ENCODE data around the gene RANBP10.
A peak's percentile ranks its signal among the peaks of the same experiment; 100 is the strongest.

RANBP10 gene

DNA sequence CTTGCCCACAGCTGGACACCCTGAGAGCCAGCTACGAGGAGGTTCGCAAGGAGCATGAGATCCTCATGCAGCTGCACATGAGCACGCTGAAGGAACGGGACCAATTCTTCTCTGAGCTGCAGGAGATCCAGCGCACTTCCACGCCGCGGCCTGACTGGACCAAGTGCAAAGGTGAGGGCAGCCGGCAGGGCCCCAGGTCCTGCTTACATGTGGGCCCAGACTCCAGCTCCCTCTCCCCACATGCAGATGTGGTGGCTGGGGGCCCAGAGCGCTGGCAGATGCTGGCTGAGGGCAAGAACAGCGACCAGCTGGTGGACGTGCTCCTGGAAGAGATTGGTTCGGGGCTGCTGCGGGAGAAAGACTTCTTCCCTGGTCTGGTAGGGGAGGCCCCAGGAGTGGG lies 19.5 kb upstream of the RANBP10 start:
- no peak for DNase-seq

DNA sequence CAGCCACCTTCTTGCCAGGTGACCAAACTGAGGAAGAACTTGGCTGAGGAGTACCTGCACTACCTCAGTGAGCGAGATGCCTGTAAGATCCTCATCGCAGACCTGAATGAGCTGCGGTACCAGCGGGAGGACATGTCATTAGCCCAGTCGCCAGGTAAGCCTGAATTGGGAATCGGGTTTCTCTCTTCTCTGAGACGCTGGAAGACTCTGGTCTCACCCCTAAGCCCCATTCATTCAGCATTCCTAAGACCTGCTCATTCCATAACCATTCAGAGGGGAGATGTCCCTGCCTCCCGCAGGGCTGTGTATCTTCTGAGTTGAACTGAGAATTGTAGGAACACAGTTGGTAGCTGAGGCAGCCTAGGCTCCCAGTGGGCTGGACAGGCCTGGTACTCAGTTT lies 18.8 kb upstream of the RANBP10 start:
- DNase-seq = no peak

DNA sequence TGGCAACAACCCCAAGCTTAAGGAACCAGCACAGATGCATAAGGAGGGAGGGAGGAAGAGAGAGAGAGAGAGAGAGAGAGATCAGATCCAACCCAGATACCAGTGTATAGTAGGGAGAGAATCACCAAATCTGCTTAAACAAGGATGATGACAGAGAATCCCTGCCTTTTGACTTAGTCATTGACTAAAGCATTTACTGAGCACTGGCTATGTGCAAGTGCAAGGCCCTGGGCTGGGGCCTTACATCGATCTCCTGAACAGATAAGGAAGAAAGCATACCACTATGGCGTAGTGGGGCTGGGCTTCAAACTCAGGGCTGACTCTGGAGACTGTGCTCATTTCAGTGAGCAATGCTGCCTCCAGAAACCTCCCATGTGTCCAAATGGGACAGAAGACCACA lies 16.2 kb upstream of the RANBP10 start:
- no peak for DNase-seq

DNA sequence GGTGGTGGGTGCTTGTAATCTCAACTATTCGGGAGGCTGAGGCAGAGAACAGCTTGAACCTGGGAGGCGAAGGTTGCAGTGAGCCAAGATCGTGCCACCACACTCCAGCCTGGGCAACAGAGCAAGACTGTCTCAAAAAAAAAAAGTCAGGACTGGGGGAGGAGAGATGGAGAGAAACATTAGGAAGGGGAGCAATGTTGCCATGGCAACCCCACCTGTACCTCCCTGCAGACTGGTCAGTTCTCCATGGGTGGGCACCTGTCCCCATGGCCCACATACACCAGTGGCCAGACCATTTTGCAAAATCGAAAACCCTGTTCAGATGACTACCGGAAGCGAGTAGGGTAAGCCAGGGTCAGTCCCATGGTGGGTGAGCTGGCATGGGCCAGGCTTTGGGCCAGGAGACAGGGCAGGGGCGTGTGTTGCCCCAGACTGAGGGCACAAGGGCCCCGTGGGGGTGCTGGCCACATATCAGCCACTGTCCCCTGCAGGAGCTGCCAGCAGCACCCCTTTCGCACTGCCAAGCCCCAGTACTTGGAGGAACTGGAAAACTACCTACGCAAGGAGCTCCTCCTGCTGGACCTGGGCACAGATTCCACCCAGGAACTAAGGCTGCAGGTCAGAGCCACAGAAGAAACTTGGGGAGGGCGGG lies 14.4 kb upstream of the RANBP10 start:
- no peak for DNase-seq

DNA sequence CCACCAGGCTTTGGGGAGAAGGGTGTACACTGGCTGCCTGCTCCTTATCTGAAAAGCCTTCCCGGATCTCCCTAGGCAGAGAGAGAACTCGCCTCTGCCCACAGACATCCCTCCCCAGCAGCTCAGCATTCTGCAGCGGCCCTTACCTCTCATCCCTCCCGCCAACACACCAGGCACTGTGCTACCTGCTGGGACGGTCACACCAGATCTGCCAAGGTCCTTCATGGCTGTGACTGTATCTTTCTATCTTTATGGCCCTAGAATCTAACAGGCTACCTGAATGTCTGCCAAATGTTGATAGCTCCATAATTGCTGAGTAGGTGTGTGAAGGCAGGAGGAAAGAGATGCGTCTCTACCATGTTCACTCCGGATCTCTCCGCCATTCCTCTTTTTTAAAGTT lies 8.2 kb upstream of the RANBP10 start:
- no peak for DNase-seq

DNA sequence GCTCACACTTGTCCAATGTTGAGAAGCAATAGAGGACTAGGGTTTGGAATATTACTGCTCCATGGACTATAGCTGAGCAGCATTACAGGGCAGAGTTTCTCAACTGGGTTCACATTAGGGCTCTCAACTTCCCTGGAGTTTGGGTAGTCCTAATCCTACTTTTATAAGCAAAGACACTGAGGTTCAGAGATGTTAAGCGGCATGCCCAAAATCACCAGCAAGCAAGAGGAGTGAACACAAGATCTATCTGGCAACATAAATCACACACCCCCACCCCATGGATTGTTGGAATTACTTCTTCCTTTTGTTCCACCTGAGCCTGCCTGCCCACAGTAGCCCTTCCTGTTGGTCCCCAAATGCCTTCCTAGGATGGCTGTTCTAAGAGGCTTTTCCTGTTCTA lies 5.5 kb upstream of the RANBP10 start:
- DNase-seq = no peak

DNA sequence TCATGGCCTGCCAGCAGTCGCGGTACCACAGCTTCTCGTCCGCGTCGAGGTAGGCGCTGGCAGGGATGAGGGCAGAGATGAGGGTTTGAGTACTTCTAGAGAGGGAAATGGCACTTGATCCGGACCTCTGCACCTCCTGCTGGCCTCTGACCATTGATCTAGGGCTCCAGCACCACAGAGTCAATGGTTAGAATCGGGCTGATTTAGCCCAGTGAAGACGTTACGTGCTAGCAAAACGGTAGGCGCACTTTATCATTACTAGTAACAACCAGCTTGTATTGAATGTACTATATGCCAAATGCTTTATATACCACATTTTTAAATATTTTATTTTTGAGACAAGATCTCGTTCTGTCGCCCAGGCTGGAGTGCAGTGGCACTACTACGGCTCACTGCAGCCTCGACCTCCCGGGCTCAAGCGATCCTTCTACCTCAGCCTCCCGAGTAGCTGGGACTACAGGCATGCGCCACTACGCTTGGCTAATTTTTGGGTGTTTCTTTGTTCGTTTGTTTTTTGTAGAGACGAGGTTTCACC lies 855 bp upstream of the RANBP10 start:
- DNase-seq = no peak

DNA sequence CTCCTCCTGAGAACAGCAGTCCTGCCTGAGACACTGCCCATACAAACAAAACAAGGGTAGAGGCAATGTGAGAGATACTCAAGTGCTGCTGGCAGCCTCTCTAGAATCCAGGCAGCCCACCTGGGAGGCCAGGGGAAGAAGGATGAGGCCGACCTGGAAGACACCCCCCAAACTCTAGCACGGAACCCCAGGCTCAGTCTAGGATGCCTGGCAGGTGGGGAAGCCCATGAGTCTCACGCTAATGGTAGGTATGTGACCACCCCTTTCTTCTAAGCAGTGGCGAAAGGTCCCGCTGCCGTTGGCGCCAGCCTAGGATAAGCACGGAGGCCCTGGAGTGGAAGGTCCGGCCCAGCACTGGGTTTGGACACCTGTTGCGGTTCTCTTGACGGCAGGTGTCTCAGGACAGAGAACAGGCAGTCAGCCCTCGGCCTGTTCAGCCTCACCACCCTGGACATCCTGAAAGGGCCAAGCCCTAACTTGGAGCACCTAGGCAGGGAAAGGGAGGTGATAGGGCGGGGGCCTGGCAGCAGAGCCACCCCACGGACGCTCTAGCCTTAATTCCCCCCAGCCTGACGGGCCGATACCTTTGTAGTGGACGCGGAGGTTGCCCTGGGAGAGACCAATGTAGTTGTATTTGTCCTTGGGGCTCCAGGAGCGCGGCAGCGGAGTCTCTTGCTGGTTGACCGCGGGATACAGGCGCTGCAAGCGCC lies 487 bp downstream of the RANBP10 start:
- no peak for DNase-seq

DNA sequence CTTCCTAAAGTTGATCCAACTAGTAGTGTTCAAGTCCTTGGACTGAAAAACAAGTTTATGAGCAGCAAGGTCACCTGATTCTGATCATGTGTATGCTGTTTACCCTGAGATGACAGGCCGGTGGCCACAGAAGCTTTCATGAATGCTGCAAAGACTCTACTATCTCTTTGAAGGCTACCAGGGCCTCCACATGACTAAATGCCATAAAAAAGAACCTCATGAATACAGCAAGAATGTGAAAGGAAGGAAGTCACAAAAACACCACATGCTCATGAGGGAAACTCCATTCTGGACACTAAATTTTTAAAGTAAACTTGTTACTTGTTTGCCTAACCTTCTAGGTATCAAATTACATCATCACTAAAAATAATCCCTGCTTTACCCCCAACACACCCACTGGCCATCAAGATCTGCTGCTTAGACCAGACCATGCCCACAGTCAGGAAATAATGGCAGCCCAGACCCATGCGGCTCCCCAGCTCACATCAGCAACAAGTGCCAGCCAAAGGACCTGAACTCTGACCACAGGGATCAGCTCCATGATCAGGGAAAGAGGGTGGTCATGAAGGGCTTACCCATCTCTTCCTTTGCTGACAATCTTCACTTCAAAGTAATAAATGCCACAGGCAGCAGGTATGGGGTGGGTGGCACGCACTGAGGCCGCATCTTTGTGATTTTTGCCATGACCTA lies 1.4 kb downstream of the RANBP10 start:
- DNase-seq = no peak

DNA sequence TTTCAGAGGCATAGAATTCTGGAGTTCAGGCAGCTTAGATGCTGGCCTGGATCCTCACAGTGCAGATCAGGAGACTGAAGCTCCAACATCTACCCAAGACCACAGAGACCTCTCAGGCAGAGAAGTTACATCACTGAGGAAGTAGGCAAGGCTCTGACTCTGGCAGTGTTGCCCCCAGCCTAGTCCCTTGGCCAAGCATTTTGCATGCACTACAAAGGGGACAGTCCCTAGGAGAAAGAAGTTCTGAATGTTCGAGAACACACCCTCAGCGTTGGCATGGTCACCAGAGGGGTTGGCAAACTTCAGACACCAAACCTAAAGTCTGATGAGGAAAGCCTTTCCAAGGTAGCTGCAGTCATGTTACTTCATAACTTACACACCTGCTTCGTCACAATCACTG lies 2.5 kb downstream of the RANBP10 start:
- DNase-seq = no peak

DNA sequence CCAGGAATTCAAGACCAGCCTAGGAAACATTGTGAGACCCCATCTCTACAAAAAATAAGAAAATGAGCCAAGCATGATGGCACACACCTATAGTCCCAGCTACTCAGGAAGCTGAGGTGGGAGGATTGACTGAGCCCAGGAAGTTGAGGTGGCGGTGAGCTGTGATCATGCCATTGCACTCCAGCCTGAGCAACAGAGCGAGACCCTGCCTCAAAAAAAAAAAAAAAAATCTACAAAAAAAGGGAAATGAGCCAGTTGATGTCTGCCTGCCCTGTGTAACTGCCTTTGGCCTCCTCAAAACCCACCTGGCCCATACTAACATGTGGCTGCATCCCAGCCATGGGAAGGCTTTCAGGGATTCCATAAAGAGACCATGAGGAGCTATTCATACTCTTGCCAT lies 4.5 kb downstream of the RANBP10 start:
- no peak for DNase-seq

DNA sequence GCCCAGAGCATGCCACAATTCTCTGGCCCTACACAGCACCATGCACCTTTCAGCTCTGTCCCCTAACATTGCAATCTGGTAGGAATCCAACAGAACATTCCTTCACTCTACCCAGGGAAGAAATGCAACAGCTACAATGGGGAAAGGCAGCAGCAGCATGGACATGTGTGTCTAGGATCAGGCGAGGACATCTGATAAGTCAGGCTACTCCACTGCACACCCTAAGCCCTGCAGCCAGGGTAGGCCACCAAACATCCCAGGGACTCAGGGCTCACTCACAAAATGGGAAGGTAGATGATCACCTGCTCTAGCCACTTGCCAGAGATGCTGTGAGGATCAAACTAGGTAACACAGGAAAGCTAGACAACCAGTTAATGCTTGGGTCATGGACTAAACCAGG lies 5.1 kb downstream of the RANBP10 start:
- no peak for DNase-seq

DNA sequence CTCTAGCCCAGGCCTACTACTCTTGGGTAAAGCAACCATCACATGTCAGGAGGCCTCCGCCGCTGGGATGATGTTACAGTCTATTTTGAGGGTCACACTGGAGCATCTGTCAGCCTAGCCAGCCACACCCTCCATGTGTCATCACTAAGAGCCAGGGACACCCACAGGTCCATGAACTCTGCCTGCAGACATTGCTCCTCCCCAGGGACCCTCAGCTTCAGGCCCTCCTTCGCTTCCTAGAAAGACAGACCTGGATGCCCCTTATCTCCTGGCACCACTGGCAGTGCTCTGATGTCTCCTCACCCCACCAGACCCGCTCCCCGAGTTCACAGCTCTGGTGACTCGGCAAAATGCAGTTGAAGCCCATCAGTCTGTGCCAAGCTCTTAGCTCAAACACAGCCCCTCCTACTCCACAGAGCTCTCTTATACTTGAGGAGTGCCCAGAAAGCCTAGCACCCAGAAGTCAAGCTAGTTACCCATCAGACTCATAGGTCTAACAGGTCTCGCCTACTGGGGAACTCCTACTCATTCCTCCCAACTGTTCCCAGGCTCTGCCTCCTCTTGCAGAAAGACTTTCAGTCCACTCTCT lies 5.9 kb downstream of the RANBP10 start:
- no peak for DNase-seq

DNA sequence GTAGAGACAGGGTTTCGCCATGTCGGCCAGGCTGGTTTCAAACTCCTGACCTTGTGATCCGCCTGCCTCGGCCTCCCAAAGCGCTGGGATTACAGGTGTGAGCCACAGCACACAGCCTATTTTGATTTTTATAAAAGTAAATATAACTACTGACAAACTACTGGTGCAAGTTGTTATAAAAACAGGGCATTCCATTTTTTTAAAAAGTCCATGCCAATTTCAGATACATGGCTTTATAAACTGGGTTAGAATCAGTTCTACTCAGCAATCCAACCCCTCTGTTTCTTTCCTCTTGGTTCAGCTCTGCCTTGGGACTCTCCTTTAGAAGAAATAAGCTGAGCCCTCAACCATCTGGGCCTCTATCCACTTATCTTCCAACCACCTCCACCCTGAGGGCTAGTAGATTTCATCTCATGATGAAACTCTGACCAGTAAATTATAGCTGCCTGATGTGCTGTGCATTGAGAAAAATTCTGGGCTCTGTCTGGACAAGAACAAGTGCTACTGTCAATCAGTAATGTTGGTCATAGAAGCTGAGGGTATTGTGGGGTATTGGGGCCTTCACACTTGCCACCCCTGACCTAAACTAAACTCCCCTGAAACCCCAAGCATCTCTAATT lies 10.2 kb downstream of the RANBP10 start:
- DNase-seq = no peak

DNA sequence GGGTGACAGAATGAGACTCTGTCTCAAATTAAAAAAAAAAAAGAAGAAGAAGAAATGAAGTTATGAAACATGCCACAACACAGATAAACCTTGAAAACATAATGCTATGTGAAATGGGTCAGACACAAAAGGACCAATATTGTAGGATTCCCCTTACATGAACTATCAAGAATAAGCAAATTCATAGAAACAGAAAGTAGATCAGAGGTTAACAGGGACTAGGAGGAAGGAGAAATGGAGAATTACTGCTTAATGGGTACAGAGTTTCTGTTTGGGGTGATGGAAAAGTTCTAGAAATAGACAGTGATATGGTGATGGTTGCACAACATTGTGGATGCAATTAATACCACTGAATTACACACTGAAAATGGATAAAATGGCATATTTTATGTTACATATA lies 16.3 kb downstream of the RANBP10 start:
- no peak for DNase-seq

DNA sequence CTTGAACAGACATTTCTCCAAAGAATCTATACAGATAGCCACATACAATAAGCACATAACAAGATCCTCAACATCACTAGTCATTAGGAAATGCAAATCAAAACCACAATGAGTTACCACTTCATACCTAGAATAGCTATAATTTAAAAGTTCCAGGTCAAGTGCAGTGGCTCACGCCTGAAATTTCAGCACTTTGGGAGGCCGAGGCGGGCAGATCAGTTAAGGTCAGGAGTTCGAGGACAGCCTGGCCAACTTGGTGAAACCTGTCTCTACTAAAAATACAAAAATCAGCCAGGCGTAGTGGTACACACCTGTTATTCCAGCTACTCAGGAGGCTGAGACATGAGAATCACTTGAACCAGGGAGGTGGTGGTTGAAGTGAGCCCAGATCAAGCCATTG lies 19.9 kb downstream of the RANBP10 start:
- DNase-seq = no peak

DNA sequence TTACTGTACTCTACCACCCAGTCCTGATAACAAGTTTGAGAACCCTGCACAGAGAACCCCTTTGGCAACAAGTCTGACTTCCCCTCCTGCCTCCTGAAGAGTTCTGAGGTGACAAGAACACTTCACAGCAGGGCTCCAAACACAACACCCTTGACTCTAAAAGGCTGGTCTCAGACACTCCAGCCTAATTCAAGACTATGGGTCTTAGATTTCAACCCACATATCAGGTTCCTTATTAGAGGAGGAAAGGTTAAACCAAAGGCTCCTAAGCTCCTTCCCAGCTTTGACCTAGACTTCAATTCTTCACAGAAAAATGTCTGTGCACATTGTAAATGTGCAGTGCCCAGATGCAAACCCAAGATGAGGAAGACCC lies 23.0 kb downstream of the RANBP10 start:
- DNase-seq = peak; percentile 39

DNA sequence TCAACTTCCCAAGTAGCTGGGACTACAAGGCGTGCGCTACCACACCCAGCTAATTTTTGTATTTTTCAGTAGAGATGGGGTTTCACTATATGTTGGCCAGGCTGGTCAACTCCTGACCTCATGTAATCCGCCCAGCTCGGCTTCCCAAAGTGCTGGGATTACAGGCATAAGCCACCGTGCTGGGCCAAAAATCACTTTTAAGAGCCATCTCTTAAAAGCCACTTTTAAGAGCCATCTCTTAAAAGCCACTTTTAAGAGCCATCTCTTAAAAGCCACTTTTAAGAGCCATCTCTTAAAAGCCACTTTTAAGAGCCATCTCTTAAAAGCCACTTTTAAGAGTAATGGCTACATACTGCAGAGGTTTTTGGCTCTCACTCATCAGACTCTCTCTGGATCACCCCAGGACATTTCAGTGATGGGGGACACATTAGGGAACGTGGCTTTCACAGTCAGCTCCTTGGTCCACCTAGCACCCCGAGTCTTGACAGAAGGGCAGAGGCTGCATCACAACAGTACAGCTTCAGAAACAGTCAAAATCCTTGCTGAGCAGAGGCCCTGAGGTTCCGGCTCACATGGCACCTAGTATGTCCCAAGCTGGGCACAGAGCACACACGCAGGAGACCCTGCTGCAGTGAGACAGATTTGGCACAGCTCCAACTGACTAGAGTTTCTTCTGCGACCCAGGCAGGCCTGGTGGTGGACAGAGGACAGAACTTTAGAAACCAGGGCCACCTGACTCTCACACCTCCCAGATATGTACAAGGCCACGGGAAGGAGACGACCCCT lies 23.6 kb downstream of the RANBP10 start:
- DNase-seq = peak; percentile 37

DNA sequence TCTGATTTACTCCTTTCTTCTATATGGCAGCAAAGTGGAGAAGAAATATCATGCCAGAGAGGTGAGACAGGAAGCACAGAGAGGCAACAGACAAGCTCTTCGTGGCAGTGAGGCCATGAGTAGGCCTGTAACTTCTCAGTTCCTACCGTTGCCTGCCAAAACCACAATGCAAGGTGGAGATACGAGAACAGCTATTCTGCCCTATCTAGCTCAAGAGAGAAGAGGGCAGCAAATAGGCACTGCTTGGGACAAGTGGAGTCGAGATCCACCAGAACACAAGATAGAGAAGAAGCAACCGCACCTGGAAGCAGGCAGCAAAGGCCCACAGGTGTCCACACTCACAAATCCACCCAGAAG lies 24.8 kb downstream of the RANBP10 start:
- DNase-seq = no peak

DNA sequence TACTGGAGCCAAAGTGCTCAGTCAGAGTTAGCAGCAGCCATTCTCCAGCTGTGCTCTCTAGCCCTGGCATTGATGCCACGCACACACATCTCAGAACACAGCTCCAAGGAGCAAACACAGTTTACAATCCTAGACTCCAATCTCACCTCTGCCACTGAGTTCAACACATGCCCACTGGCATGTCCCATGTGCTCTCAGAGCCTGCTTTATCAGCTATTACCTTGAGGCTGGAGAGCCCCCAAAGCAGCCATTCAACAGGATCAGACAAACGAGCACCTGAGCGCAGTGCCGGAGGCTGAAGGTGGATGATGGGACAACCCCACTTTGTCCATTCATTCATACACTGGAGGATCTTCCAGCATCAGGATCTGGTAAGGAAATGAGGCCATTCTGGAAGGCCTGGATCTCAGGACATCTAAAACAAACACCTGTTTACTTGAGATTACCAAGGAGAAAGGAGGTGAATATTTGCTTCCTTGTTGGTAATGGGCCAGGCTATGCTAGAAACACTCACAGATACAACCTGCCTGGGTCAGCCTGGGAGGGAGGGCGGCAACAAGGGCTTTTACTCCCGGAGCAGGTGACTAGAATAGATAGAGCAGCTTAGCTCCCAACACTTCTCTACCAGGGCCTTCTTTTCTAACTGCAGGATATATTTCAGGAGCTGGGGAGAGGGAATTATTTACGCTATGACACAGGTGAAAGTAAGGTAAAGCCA lies 25.4 kb downstream of the RANBP10 start:
- no peak for DNase-seq

DNA sequence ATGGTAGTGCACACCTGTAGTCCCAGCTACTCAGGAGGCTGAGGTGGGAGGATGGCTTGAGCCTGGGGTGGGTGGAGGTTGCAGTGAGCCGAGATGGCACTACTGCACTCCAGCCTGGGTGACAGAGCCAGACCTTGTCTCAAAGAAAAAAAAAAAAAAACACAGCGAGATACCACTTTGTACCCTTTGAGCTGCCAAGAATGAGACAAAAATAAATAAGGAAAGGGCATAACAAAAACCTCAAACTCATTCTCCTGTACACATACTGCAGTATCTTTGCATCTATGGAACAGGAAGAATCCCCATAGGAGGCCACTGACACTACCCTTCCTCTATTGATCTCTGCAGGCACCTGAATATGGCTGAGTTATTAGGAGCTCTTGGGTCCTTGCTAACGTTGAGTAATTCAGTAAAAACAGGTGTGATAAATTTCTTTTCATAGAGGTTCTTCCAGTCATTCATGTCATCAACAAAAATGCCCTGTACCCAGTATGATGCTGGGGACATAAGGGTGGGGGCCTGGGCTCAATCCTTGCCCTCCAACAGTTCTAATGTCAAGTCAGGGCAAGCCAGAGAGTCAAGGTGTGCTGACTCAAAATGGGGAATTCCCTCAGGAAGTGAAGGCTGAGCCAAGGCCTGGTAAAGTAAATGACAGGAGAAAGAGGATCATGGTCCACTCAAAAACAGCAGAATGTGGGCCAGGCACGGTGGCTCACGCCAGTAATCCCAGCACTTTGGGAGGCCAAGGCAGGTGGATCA lies 26.9 kb downstream of the RANBP10 start:
- no peak for DNase-seq
